ENCODE data around the gene LSMEM2. TPM values are rescaled to one million over a fixed set of nuclear protein-coding genes. Genes with fewer than 3 reads are reported as not detected.

The LSMEM2 gene
- total RNA-seq, 2 experiments from 2014 or later = 0.22 TPM; not detected in 1

DNA sequence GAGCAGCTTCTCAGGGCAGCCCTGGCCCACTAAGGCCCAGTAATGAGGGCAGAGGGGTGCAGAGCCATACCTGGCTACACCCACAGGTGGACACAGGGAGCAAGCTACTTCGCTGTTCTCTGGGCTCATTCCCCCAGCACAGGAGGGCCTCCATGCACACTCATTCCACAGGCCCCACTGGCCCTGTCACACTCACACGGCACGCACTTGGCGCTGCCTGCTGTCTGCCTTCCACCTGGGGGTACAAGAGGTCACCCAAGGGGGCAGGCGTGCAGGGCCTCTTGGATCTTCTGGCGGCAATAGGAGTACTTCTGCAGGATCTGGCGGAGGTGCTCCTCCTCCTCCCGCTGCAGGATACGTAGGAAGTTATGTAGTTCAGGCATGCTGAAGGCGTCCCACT lies 51.4 kb downstream of the LSMEM2 start:
- no peaks in the 10 kb centered on the region for H3K27me3 Mint-ChIP-seq
- POLR2A ChIA-PET = no interaction called here
- H3K9me3 Mint-ChIP-seq = no peaks in the 10 kb centered on the region
- peaks cover 49% of the 10 kb centered on the region for H3K36me3 ChIP-seq (ENCODE audit: insufficient read depth, low read length)
- peaks cover 51% of the 10 kb centered on the region for H3K36me3 Mint-ChIP-seq (ENCODE audit: low read depth)
- no peak for TF ChIP-seq CTCF (IDR thresholded peaks at IDR 0.05)
- ATAC-seq (ENCODE audit: poor library complexity) (no peak), DNase-seq (peak in 1 of 14 experiments; percentile 20)
- peaks cover 53% of the 10 kb centered on the region for H3K4me1 ChIP-seq (ENCODE audit: insufficient read depth, low read length)
- H3K27ac Mint-ChIP-seq = no peak overlapping the region
- intact Hi-C loops (cut with DNase I, micrococcal nuclease) = no loop called here
- no peak overlapping the region for H3K4me3 ChIP-seq (ENCODE audit: low read length)
- H3K4me3 Mint-ChIP-seq = no peak overlapping the region
- no peak overlapping the region for H3K27ac ChIP-seq (ENCODE audit: low read depth in 1 of 2, low read length in 2 of 2)
- no peaks in the 10 kb centered on the region for H3K27me3 ChIP-seq (ENCODE audit: control insufficient read depth in 1 of 2, insufficient read depth in 2 of 2, low read length in 2 of 2)
- CTCF ChIA-PET = no interaction called here
- H3K9me3 ChIP-seq (ENCODE audit: control insufficient read depth in 1 of 2, insufficient read depth in 1 of 2, low read length in 2 of 2) = no peaks in the 10 kb centered on the region
- H3K4me1 Mint-ChIP-seq (ENCODE audit: low read depth) = peaks cover 35% of the 10 kb centered on the region

DNA sequence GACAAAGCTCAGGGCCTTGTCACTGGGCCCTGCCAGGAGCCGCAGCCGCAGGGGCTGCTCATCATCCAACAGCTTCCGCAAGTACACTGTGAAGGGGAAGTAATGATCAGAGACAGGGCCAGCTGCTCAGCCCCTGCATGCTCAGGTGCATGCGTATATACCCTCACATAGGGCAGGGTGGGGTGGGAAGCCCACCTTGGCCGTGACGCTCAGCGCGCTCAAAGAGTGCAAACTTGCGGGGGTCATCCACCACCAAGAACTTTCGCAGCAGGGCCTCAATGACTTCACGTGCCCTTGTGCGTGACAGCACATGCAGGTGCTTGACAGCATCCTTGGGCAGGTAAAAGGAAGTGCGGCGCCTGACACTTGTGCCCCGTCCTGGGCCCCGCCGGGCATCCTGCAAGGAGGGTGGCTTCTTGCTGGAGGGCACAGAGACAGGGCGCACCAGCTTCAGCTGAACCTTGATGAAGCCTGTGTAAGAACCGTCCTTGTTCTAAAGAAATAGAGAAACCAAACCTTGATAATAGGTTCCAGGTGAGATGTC lies 52.5 kb downstream of the LSMEM2 start:
- DNase-seq (no peak), ATAC-seq (ENCODE audit: poor library complexity) (no peak)
- TF ChIP-seq CTCF (IDR thresholded peaks at IDR 0.05) = no peak
- ChIA-PET POLR2A (interaction anchor here (1.3 kb wide), 1 partner anchor 19 kb away, joined by 4 read pairs; the partner anchor contains the start of genes CYB561D2 and NPRL2), CTCF (no interaction called here)
- Mint-ChIP-seq H3K9me3 (no peaks in the 10 kb centered on the region), H3K36me3 (ENCODE audit: low read depth) (peaks cover 52% of the 10 kb centered on the region), H3K4me3 (no peak overlapping the region), H3K27ac (peak overlapping the region; percentile 24), H3K4me1 (ENCODE audit: low read depth) (peaks cover 45% of the 10 kb centered on the region), H3K27me3 (no peaks in the 10 kb centered on the region)
- Histone ChIP-seq H3K9me3 (ENCODE audit: control insufficient read depth in 1 of 2, insufficient read depth in 1 of 2, low read length in 2 of 2) (no peaks in the 10 kb centered on the region), H3K4me1 (ENCODE audit: insufficient read depth, low read length) (peaks cover 56% of the 10 kb centered on the region), H3K4me3 (ENCODE audit: low read length) (no peak overlapping the region), H3K27ac (ENCODE audit: low read depth in 1 of 2, low read length in 2 of 2) (no peak overlapping the region), H3K36me3 (ENCODE audit: insufficient read depth, low read length) (peaks cover 39% of the 10 kb centered on the region), H3K27me3 (ENCODE audit: control insufficient read depth in 1 of 2, insufficient read depth in 2 of 2, low read length in 2 of 2) (no peaks in the 10 kb centered on the region)
- intact Hi-C loops (cut with DNase I, micrococcal nuclease) = no loop called here

GRCh38 chr3:50333744-50334328 lies 54.9 kb downstream of the LSMEM2 start:
- Histone ChIP-seq H3K27ac (ENCODE audit: low read depth in 1 of 2, low read length in 2 of 2) (peak overlapping the region; percentile 44 to 56), H3K9me3 (ENCODE audit: control insufficient read depth in 1 of 2, insufficient read depth in 1 of 2, low read length in 2 of 2) (no peaks in the 10 kb centered on the region), H3K27me3 (ENCODE audit: control insufficient read depth in 1 of 2, insufficient read depth in 2 of 2, low read length in 2 of 2) (no peaks in the 10 kb centered on the region), H3K4me3 (ENCODE audit: low read length) (peak overlapping the region; percentile 3), H3K36me3 (ENCODE audit: insufficient read depth, low read length) (peaks cover 39% of the 10 kb centered on the region), H3K4me1 (ENCODE audit: insufficient read depth, low read length) (peaks cover 55% of the 10 kb centered on the region)
- POLR2A ChIA-PET = interaction anchor here (1.2 to 2.9 kb wide), 2 partner anchors 35 to 41 kb away, joined by 4 to 11 read pairs; partner anchors contain the start of genes HYAL3, IFRD2 and NAA80
- Mint-ChIP-seq H3K4me3 (peak overlapping the region; percentile 63), H3K27ac (peak overlapping the region; percentile 95), H3K4me1 (ENCODE audit: low read depth) (peaks cover 49% of the 10 kb centered on the region), H3K27me3 (no peaks in the 10 kb centered on the region), H3K9me3 (no peaks in the 10 kb centered on the region), H3K36me3 (ENCODE audit: low read depth) (peaks cover 56% of the 10 kb centered on the region)
- TF ChIP-seq CTCF (IDR thresholded peaks at IDR 0.05) = no peak
- no peak for ATAC-seq (ENCODE audit: poor library complexity)
- intact Hi-C loops (cut with DNase I, micrococcal nuclease) = no loop called here
- CTCF ChIA-PET = interaction anchor here (0.7 to 1.4 kb wide), 2 partner anchors 12 to 13 kb away, joined by 4 read pairs; no protein-coding TSS in a partner anchor
- DNase-seq = peak in 3 of 14 experiments; percentile 56 to 70 (median 61)

Measured in CD4-positive, alpha-beta T cell (primary cell).